ENCODE results near the gene CDKN2AIPNL. TPM values are rescaled to one million over a fixed set of nuclear protein-coding genes. Genes with fewer than 3 reads are reported as not detected.

CDKN2AIPNL gene
- total and polyA plus RNA-seq, 2 donors = 24.1 to 24.5 TPM

DNA sequence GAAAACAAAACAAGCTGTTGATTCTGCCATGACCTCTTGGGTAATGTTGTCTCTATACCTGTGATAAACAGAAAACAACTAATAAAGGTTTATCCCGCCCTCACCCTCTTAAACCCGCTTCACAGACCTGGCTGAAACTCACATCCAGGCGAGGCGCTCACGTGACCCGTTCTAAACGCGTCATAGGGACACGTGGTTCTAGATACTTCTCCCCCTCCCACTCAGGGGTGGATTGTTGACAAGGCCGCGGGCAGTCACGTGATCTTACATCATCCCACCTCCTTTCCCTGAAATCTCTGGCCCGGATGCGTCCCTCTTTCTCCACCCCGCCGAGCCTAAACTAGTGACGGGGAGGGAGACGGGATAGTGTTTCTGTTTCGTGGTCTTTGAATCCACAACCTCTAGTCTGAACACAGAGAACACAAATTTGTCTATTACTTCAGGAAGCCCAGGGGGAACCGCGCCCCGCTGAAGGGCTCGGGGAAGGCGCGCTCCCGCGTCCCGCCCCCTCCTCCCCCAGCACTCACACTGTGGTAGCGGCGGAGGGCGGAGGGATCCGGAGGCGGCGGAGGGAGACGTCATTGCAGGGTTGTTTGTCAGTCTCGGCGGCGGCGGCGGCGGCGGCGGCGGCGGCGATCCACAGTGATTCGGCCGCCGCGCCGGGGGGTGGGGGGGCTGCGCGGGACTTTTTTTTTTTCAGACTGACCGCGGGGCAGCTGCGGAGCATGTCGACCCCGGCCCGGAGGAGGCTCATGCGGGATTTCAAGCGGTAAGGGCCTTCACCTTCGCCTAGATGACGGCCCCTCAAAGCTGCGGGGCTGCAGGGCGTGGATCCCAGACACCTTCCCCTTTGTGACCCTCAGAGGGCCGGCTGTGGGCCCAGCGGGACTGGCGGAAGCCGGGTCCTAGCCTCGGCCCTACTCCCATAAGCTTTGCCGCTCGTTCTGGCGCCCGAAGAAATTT, 40.5 kb downstream of the CDKN2AIPNL start, which contains the start of gene UBE2B:
Gene UBE2B, plus strand, starts transcription at position 699 of the 963 bp plus-strand sequence. Its CDS starts 27 bp downstream, at position 726.
- peaks cover 2% of the 10 kb centered on the region for H3K36me3 ChIP-seq (ENCODE audit: insufficient read depth)
- peak within 1 kb of the TSS; percentile 79 for H3K4me3 ChIP-seq (ENCODE audit: low read depth, low read length)
- H3K27ac ChIP-seq (ENCODE audit: low read depth) = peak within 1 kb of the TSS; percentile 99
- H3K4me1 ChIP-seq (ENCODE audit: insufficient read depth) = peaks cover 2% of the 10 kb centered on the region
- DNase-seq (ENCODE audit: extremely low spot score) = peak; percentile 99
- WGBS = under 1% methylated on average over 74 of the region's 74 CpGs

- 26% methylated on average over 5 of the region's 5 CpGs for WGBS
- H3K27ac ChIP-seq (ENCODE audit: low read depth) = peak overlapping the region; percentile 79
- DNase-seq (ENCODE audit: extremely low spot score) = no peak
- peak overlapping the region; percentile 38 for H3K4me3 ChIP-seq (ENCODE audit: low read depth, low read length)
- peaks cover 2% of the 10 kb centered on the region for H3K4me1 ChIP-seq (ENCODE audit: insufficient read depth)
- H3K36me3 ChIP-seq (ENCODE audit: insufficient read depth) = peaks cover 2% of the 10 kb centered on the region
These were observed 41.3 kb downstream of the CDKN2AIPNL start for GRCh38 chr5:134370311-134370870.

GRCh38 chr5:134365604-134366003, 46.1 kb downstream of the CDKN2AIPNL start:
- DNase-seq (ENCODE audit: extremely low spot score) = no peak
- H3K27ac ChIP-seq (ENCODE audit: low read depth) = no peak overlapping the region
- peaks cover 2% of the 10 kb centered on the region for H3K4me1 ChIP-seq (ENCODE audit: insufficient read depth)
- WGBS = 94% methylated on average over 1 of the region's 1 CpG
- H3K4me3 ChIP-seq (ENCODE audit: low read depth, low read length) = no peak overlapping the region
- no peaks in the 10 kb centered on the region for H3K36me3 ChIP-seq (ENCODE audit: insufficient read depth)

DNA sequence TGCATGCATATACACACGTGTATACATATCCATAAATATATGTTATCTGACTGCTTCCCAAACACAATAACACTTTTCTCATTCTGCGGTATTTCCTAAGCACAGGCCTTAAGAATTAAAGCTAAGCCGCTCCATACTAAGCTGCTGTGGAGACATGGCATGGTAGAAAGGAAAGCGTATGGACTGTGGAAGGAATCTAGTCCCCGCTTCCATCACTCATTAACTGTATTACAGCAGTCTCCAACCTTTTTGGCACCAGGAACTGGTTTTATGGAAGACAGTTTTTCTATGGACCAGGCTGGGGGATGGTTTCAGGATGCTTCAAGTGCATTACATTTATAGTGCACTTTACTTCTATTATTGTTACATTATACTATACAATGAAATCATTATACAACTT, 56.0 kb downstream of the CDKN2AIPNL start:
- no peak for DNase-seq (ENCODE audit: extremely low spot score)
- H3K36me3 ChIP-seq (ENCODE audit: insufficient read depth) = no peaks in the 10 kb centered on the region
- H3K4me3 ChIP-seq (ENCODE audit: low read depth, low read length) = no peak overlapping the region
- no peaks in the 10 kb centered on the region for H3K4me1 ChIP-seq (ENCODE audit: insufficient read depth)
- 91% methylated on average over 5 of the region's 5 CpGs for WGBS
- H3K27ac ChIP-seq (ENCODE audit: low read depth) = no peak overlapping the region

Other genes with a start within 250 kb of the CDKN2AIPNL start
- gene SKP1, start 234.9 kb downstream of the CDKN2AIPNL start, total RNA-seq = 272 TPM
- 745 TPM for gene SKP1, start 234.9 kb downstream of the CDKN2AIPNL start, polyA plus RNA-seq
- gene PPP2CA, start 185.8 kb downstream of the CDKN2AIPNL start, total RNA-seq = 67.5 TPM
- 77.9 TPM for gene PPP2CA, start 185.8 kb downstream of the CDKN2AIPNL start, polyA plus RNA-seq
- 6.0 TPM for gene CDKL3, start 44.7 kb downstream of the CDKN2AIPNL start, total RNA-seq
- 2.1 TPM for gene CDKL3, start 44.7 kb downstream of the CDKN2AIPNL start, polyA plus RNA-seq
- gene UBE2B, start 40.3 kb downstream of the CDKN2AIPNL start, total RNA-seq = 80.4 TPM
- 81.8 TPM for gene UBE2B, start 40.3 kb downstream of the CDKN2AIPNL start, polyA plus RNA-seq
- gene JADE2, start 113.8 kb upstream of the CDKN2AIPNL start, total RNA-seq = 8.9 TPM
- gene JADE2, start 113.8 kb upstream of the CDKN2AIPNL start, polyA plus RNA-seq = 41.2 TPM
- 47.4 TPM for gene SAR1B, start 220.9 kb upstream of the CDKN2AIPNL start, total RNA-seq
- 21.9 TPM for gene SAR1B, start 220.9 kb upstream of the CDKN2AIPNL start, polyA plus RNA-seq
- 52.7 TPM for gene SEC24A, start 236.9 kb upstream of the CDKN2AIPNL start, total RNA-seq
- gene SEC24A, start 236.9 kb upstream of the CDKN2AIPNL start, polyA plus RNA-seq = 7.8 TPM